Gastrocnemius medialis (tissue), 4 donors: ENCODE results near the gene YARS2.

Experiments
- CTCF ChIP-seq, 5 experiments: fragments of 450-650 bp in 3 of 5; fragments of 200-600 bp in 2 of 5; sonication (generic) in 2 of 5; IDR thresholded peaks in 4 of 5; conservative IDR thresholded peaks in 1 of 5; 1 replicate in 4 of 5; 2 replicates in 1 of 5; pipeline ENCODE4 v1.5.1; 2016 to 2019; ENCODE audit warnings: antibody characterized with exemption in 5 of 5, mild to moderate bottlenecking in 3 of 5, moderate library complexity in 3 of 5
- POLR2A ChIP-seq, 2 donors: fragments of 450-650 bp; IDR thresholded peaks; one replicate each; pipeline ENCODE4 v1.6.1; 2017; ENCODE audit warnings: antibody characterized with exemption in 2 of 2, mild to moderate bottlenecking in 2 of 2, moderate library complexity in 2 of 2

- TF ChIP-seq CTCF (IDR thresholded peaks at IDR 0.05 in 4 of 5, conservative IDR thresholded peaks at IDR 0.05 in 1 of 5), result no peak
- no peak for TF ChIP-seq POLR2A (IDR thresholded peaks at IDR 0.05)
Measured at GRCh38 chr12:32765906-32766305, 10.2 kb upstream of the YARS2 start.
